HG03354 (cell line): ENCODE measurements around the gene C1QTNF1.
"Not testable (repeated sequence)": the region's sequence is repeated elsewhere in the genome, so short reads cannot be mapped to it uniquely, and the experiment has no call there.

Experiments used
- ATAC-seq: cut with Tn5 transposase; IDR thresholded peaks from one replicate; pipeline ENCODE4 v1.9.1; 2021; ENCODE audit warnings: mild to moderate bottlenecking; ENCODE audit not compliant: unreplicated experiment, poor library complexity, severe bottlenecking

Gene C1QTNF1

DNA sequence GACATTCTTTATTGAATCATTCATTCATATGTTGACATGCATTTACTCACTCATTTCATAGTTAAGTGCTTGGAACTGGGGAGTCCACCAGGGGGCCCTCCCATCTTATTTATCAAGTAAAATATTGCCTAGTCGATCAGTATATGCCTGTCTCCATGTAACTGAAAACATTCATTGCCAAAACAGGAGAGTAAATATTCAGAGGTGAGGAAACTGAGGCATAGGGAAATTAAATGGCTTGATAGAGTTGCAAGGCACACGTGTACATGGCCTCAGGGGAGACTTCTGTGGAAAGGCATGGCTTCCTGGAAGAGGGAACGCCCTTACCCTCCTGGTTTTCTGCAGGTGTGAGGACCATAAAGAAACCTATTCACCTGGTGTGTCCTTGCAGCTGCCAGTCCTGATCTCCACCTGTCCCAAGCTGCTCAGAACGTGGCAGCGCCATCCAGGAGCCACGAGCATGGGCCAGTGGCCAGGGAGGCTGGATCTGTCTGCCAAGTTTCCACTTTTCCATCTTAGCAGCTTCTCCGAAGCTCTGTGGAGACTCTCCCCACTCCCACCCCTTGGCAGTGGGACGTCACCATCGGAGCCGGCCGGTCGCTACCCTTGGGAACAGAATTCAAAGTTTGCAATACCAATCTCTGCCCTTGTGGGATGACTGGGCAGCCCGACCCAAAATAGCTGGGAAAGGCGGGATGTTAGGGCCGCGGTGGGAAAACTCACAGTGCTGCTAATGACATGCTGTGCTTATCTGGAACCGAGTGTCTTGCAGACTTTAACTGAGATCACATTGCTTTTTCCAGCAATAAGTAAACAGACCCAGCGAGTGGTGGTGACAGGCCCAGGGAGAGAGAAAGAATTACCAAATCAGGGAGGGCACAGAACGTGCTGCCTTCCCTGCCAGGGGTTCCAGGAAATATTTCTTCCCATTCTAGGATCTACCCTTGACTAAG lies 4.1 kb upstream of the C1QTNF1 start:
- ATAC-seq: no peak

DNA sequence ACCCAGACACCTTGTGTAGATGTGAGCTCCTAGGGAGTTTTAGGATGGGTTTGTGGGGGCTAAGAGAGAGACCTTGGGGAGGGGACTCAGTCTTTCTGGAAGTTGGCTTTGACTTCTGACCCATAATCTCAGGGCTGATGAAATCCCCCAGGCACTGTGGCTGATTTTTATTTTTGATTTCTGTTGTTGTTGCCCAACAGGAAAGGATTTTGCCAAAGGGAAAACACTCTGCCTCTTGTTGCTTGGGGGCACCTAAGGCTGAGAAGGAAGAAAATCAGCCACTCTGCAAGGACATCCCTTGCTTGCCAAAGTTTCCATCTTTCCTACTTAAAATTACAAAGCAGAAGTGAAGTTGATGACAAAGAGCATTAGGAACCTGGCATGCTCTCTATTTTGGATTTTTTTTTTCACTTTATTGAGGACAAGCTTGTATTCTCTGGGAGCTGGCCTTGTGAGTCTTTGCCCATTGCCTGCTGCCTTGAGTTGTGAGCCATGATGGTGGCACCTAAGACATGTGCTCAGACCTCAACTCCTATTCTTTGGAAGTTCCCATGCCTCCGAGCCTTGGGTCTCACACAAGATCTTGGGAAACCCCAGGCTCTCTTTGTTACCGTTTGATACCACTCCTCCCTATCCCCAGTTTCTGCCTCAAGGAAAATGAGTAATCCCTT lies 3.2 kb upstream of the C1QTNF1 start:
- no peak for ATAC-seq

DNA sequence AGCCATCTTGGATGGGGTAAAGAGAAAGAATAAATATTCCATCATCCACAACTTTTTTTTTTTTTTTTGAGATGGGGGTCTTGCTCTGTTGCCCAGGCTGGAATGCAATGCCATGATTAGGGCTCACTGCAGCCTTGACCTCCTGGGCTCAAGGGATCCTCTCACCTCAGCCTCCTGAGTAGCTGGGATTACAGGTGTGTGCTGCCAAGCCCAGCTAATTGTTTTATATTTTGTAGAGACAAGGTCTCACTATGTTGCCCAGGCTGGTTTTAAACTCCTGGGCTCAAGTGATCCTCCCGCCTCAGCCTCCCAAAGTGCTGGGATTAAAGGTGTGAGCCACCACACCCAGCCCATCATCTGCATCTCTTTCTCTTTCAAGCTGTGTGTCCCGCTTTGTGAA lies 2.0 kb upstream of the C1QTNF1 start:
- ATAC-seq: not testable (repeated sequence)

DNA sequence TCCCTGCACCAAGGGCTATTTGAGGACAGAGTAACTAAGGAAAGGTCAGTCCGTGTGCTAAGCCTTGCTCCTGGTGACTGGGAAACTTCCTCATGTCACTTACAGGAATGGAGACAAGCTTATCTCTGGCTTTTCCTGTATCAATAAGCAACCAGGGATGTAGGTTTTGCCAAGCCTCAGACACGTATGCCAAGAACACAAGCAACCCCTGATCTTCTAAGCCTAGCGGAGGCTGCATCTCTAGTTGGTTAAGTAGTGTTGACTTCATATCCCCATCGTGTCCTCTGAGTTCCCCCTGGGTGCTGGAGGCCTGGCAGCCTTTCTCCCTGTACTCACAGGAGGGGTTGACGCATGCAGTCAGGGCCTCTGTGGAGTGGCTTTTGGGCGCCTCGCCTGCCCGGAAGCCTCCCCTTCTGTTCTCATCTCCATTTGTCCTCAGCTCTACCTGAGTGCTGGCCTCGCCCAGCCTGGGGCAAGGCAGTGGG lies 1.4 kb upstream of the C1QTNF1 start:
- ATAC-seq: no peak

DNA sequence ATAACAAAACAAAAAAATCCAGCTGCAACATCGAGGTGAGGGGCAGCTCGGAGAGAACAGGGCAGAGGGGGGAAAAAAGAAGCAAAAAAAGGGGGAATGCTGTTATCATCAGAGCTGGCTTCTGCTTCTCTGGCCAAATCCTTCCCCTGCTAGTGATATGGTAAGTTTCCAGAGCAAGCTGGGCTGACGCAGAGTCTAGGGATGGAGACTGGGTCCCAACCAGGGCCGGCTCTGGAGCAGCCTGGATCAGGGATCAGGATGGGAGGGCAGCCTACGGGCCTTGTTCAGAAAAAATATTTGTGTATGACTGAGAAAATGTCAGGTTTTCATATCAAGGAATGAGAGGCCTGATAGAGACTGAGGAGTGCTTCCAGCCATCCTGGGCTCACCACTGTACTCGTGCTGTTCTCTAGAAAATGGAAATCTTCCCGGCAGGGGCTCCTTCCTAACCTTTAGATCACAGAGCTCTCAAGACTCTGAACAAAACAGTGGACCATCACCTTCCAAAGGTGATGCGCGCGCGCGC lies 726 bp upstream of the C1QTNF1 start:
- ATAC-seq: no peak

DNA sequence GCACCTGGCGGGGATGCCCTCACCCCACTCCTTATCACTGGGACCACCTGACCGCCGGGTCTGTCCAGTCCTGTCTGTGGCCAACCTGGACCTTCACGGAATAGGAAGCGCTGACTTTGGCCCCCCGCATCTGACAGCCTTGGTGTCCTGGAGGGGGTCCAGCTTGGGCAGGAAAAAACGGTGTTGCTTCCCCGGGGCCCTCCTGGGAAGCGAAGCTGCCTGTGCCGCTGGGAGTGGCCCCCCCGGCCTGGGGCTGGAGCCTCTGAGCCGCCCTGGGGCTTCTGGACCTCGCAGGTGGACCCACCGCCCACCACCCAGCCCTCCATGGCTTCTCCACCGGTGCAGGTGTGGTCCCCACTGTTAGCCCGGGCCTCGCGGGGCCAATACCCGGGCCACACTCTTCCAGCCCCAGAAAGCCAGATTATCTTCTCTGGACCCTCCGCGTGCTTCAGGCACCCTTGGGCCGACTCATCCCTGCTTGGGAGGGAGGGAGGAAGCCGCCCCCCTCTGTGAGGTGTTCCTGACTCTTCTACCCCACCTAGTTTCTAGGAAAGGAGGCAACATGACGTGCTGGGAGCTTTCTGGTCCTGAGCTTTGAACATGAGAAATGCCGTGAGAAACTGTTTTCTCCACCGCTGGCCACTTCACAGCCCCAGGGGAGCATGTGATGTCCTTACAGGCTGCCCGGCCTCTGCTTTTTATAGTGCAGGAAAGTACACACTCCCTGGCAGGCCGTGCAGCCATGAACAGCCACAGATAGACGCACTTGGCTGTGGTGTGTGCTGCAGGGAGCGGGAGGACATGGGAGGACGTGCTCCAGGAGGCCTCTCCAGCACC lies 1.1 kb downstream of the C1QTNF1 start:
- no peak for ATAC-seq

DNA sequence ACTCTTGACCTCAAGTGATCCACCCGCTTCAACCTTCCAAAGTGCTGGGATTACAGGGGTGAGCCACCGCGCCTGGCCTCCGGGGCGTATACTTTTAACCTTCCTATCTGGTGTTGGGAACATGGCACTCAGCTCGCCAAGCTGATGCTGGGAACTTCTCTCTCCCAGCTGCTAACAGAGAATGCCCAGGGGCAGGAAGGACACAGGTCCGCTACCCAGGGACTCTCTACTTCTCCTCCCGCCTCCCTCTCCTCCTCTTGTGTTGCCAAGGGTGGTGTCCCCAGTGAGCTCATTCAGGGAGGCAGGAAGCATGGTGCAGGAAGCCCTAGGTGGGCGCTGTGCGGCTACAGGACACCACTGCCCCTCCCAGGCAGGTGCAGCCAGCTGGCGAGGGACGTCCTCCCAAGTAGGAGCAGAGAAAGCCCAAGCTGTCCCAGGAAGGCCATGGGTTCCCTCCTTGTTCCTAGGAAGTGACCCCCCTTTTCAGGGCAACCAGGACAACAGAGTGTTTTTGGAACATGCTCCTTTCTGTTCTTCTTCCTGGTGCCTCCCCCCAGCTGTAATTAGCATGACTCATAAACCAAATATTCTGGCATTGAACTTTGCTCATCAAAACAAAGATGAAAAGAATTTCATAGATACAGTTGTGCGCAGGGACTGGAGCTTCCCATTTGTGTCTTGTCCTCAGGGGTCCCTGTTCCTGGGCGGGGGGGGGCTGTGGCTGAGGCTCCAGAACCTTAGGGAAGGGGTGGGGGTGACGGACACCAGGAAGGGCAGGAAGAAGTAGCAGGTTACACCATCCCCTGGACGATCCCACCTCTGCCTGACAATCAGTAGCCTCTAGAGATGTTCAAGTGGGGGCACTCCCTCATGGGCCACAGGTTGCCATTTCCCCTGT lies 2.7 kb downstream of the C1QTNF1 start:
- ATAC-seq: no peak

DNA sequence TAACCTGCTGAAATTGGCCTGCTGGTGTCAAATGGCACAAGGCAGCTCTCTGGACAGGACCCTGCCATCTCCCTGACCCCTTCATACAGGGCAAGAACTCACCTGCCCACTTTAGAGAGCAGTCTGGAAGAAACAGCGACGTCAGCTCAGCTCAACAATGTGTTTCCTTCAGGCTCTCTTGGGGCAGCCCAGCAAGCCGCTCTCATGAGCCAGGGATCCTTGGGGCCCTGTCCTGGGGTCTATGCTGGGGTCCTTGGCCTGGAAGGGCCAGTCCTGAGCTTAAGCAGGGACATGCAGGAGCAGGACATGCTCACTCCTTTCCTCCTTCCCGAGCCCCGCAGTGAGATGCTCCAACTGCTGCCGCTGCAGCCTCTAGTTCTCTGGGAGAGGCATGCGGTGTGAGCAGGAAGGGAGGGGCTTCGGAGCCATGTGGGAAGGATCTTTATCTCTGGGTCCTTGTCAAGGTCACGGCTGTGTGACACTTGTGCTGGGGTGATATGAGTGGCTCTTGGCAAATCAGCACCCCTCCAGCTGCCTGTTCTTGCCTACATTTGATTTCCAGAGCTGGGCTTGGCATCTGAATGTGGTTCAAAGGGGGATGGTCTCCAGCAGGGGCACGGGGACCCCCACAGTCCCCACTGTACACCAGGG lies 3.4 kb downstream of the C1QTNF1 start:
- no peak for ATAC-seq

DNA sequence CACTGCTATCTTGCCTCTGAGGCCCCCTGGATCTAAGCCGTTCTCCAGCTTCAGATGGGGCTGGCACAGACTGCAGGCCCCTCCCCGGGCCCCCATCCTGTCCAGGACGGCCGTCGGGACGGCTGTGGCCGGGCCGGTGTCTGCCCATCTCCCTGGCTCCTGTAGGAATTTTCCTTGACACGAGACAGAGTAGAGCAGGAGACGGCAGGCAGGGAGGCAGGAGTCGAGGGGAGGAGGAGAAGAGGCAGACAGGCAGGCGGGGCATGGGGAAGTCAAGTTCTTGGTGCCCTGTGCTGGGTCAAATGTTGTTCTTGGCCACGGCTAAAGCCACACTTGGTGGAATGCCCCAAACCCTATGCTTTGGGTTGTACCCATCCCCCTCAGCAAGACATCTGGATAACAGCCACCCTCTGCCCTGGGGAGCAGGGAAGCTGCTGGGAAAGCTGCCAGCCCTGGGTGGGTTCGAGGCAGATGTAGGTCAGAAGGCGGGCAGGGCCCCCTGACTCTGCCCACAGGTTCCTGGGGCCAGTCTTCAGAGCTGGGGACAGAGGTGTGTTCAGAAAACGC lies 4.0 kb downstream of the C1QTNF1 start:
- ATAC-seq: no peak

DNA sequence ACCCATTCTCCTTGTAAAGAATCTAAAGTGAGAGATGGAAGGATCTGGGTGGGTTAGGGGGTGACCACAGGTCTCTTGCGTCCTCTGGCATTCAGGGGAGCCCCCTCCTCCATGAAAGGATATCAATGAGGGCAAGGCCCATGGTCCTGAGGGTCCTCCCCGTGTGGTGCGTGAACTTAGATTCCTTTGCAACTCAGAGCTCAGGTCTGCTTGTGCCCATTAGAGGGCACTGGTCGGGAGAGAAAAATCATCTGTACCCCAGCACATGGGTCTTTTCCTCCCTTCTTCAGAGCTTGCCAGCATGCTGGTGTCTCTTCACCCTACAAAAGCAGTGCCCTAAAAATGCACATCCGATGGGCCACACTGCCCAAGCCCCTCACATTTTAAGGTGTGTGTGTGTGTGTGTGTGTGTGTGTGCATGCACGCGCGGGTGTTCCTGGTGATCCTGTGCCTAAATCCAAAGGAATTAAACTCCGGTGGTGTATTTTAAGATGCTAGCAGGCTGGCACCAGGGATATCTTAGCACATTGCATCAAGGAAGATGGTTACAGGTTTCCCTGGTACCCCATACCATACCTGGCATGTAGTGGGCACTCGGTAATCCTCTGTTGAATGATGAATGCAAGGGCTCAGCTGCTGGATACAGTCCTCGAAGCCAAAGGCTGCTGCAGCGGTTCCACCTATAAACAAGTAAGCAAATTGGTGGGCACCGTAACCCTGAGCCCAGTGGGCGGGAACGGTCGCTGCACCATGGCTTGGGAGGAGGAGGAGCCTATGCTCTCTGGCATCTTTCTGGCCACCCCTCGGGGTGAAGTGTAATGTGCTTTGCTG lies 4.7 kb downstream of the C1QTNF1 start:
- no peak for ATAC-seq

DNA sequence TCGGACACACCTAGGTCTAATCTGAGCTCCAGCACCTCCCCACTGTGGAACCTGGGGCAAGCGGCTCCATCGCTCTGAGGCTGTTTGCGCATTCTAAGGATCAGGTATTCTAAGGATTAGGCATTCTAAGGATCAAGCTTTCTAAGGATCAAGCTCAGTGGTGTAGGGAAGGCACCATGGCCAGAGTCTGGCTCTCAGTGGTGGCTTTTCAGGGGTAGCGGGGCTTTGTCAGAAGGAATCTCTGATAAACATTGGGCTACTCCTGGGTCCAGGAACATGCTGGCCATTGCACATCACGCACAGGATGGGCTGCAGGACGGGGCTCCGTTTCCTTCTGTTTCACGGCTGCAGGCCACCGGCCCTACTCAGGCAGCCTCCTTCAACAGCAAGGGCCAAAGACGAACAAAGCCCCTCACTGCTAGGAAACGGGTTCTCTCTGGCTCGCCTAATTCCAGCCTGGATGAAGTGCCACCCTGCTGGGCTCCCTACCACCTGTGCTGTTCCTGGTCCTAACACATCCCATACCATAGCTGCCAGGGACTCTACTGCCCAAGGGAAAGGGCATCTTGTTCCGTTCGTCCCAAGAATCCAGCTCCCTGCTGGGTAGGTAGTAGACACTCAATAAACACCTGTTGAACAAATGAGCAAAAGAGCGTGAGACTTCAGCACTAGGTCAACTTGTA lies 5.5 kb downstream of the C1QTNF1 start:
- no peak for ATAC-seq

DNA sequence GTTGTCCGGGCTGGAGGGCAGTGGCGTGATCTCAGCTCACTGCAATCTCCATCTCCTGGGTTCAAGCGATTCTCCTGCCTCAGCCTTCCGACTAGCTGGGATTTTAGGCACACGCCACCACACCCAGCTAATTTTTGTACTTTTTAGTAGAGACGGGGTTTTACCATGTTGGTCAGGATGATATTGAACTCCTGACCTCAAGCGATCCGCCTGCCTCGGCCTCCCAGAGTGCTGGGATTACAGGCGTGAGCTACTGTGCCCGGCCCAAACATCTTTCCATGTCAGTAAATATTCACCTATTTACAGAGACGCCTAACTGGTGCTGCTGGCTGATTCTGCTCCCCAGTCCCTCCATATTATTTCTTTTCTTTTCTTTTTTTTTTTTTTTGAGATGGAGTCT lies 6.7 kb downstream of the C1QTNF1 start:
- not testable (repeated sequence) for ATAC-seq

DNA sequence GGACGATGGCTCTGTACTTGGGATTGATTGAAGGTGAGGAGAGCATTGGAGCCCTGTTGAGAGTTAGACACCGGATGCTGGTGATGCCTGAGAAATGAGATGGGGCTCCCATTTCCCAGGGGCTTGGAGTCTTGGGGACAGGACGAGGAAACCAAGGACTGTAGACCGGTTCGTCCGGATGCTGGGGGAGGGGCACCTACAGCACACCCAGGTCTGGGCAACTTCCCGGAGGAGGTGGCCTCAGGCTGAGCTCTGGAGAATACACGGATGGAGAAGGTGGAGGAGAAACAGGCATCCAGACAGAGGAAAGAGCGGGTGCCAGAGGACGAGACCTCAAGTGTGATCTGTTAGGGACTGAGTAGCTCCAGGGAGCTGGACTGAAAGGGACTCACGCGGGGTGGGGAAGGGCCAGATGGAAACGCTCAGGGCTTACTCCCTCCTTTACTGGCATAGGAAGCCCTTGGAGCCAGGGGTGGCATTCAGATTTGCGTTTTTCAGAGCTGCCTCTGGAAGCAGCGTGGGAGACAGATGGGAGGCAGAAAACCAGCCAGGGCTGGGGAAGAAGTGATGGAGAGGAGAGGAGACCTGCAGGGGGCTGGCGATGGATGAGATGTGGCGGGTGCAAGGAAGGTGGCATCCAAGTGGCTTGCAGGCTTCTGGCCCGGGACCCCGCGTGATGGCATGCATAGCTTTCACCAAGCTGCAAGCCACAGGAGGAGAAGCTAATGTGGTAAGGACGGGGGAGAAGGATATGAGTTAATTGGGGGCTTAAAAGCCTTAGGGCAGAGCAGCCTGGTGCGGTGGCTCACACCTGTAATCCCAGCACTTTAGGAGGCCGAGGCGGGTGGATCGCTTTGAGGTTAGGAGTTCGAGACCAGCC lies 8.3 kb downstream of the C1QTNF1 start:
- no peak for ATAC-seq

DNA sequence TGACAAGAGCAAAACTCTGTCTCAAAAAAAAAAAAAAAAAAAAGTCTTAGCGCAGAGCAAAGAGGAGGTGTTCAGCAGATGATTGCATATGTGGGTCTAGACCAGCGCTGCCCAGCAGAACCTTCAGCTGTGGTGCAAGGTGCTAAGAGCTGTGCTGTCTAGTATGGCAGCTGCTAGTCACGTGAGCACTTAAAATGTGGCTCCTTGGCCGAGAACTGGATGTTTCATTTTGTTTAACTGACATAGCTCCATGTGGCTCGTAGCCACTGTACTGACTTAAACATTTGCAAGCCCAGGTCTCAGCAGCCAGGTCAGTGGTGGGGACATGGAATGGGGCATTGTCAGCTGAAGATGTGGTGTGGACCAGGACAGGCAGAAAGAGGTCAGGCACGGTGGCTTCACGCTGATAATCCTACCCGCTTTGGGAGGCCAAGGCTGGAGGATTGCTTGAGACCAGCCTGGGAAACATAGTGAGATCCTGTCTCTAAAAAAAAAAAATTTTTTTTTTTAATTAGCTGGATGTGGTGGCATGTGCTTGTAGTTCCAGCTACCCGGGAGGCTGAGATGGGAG lies 9.2 kb downstream of the C1QTNF1 start:
- no peak for ATAC-seq

DNA sequence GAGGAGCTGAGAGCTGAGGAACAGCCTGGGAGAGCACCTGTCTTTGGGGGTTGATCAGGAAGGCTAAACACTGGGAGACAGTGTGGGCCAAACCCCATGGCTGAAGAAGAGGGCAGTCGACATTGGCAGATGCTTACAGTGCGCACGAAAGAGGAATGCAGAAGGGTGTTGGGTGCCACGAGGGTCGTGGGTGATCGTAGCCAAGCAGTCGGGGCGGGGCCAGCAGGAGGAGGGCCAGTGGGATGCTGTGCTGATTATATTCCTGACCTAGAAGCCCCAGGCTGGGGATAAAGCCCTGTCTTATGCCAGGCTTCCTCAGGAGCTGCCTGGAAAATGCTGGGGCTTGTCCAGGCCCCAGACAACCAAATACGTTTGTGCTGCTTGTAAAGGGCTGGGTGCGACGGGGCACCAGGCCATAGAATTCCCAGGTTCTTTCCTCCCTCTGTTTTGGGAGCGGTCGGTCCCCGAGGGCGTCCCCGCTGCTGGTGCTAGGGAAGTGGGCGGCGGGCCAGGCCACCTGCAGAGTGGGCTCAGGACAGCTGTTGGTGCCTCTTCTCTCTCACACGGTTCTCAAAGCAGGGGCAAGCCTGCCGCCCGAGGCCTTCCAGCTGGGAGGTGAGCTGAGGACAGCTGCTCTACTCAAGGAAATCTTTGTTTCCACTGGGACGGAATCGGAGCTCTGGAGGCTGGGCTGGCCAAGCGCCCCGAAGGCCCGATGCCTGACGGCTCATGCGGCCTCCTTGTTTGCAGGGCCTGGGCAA lies 10.0 kb downstream of the C1QTNF1 start:
- no peak for ATAC-seq
